K562 (cell line): ENCODE measurements around the gene OR2W3. TPM values are rescaled to one million over a fixed set of nuclear protein-coding genes. Genes with fewer than 3 reads are reported as not detected.

Source experiments
- ATAC-seq: fragments of 200-7000 bp; cut with Tn5 transposase; 3 replicates; pipeline ENCODE4 v1.9.1; 2020; ENCODE audit warnings: moderate library complexity
- BruUV-seq: library from RNA; stranded (reverse); fragments of 400-500 nt; replicated peaks from 2 replicates; lab custom pipeline; 2021; lab: Mats Ljungman, UMichigan
- CTCF ChIA-PET: fragments of 300-600 bp; formaldehyde crosslinking; extraction: SDS; loops from one replicate; lab custom pipeline; 2021; ENCODE audit warnings: low intra/inter-chr PET ratio; lab: Yijun Ruan, JAX
- POLR2A ChIA-PET: fragments of 300-600, 350-650 bp; sonication (Branson Sonifier 250); formaldehyde crosslinking; extraction: SDS; loops from one replicate; lab custom pipeline; 2021; ENCODE audit warnings: antibody characterized with exemption, inconsistent platforms; lab: Yijun Ruan, JAX
- DNase-seq, 4 experiments: peaks; one replicate each; pipeline versions ENCODE4 v3.0.0 to v3.0.0-alpha.2; 2011 to 2018; ENCODE audit warnings: low spot score in 3 of 4, mixed read lengths in 3 of 4; ENCODE audit errors: extremely low read depth in 1 of 4
- FAIRE-seq: peaks from 2 replicates; lab custom pipeline; 2011; peaks lifted over from hg19 to GRCh38; lab: Jason Lieb, UNC
- H2AFZ ChIP-seq: 2 replicates; pipeline ENCODE4 v1.6.0; 2011; ENCODE audit warnings: low read depth, low read length, control low read depth, inconsistent platforms
- H3K27ac ChIP-seq: fragments of 200-600 bp; 3 replicates; pipeline ENCODE4 v1.8.0; 2011; ENCODE audit warnings: low read depth, mild to moderate bottlenecking, control low read depth, inconsistent platforms, low read length, moderate library complexity, mixed read lengths; ENCODE audit errors: extremely low read depth
- H3K27me3 ChIP-seq, 2 experiments: fragments of 300-600 bp in 1 of 2; 2 replicates in 1 of 2; 3 replicates in 1 of 2; pipeline versions ENCODE4 v1.6.0 to v1.8.0; 2011; ENCODE audit warnings: inconsistent platforms in 2 of 2, low read length in 2 of 2, mild to moderate bottlenecking in 1 of 2, mixed read lengths in 1 of 2, moderate library complexity in 1 of 2; ENCODE audit not compliant: control insufficient read depth in 2 of 2, insufficient read depth in 2 of 2
- H3K36me3 ChIP-seq: fragments of 300-600 bp; 3 replicates; pipeline ENCODE4 v1.8.0; 2011; ENCODE audit warnings: mild to moderate bottlenecking, low read length, inconsistent platforms; ENCODE audit not compliant: control insufficient read depth, insufficient read depth
- H3K4me1 ChIP-seq, 2 experiments: fragments of 200-600 bp in 1 of 2; replicated peaks in 1 of 2; 2 replicates in 1 of 2; 3 replicates in 1 of 2; pipeline versions ENCODE4 v1.5.1 to v1.8.0; 2011; ENCODE audit warnings: inconsistent platforms in 2 of 2, low read length in 2 of 2, mild to moderate bottlenecking in 1 of 2, mixed read lengths in 1 of 2, moderate library complexity in 1 of 2; ENCODE audit not compliant: control insufficient read depth in 2 of 2, insufficient read depth in 2 of 2
- H3K4me2 ChIP-seq: 2 replicates; pipeline ENCODE4 v1.6.1; 2011; ENCODE audit warnings: low read length, control low read depth, inconsistent platforms, mixed read lengths; ENCODE audit not compliant: insufficient read depth
- H3K4me3 ChIP-seq: fragments of 200-600 bp; sonication (generic), shearing (Covaris generic); 2 replicates; pipeline ENCODE4 v1.5.1; 2016; ENCODE audit warnings: control low read depth, inconsistent platforms
- H3K79me2 ChIP-seq: fragments of 200-600 bp; 3 replicates; pipeline ENCODE4 v1.8.0; 2011; ENCODE audit warnings: low read length, inconsistent platforms; ENCODE audit not compliant: control insufficient read depth, insufficient read depth
- H3K9ac ChIP-seq, 2 experiments: 2 replicates each; pipeline versions ENCODE4 v1.6.0 to v1.6.1; 2011; ENCODE audit warnings: low read depth in 2 of 2, low read length in 2 of 2, control low read depth in 1 of 2, inconsistent platforms in 1 of 2, mild to moderate bottlenecking in 1 of 2, mixed read lengths in 1 of 2; ENCODE audit not compliant: insufficient read depth in 1 of 2
- H3K9me1 ChIP-seq: one replicate; pipeline ENCODE4 v1.6.0; 2011; ENCODE audit warnings: inconsistent platforms, mild to moderate bottlenecking, low read length, moderate library complexity; ENCODE audit not compliant: control insufficient read depth, insufficient read depth
- H3K9me3 ChIP-seq: replicated peaks from 2 replicates; pipeline ENCODE4 v1.5.1; 2011; ENCODE audit warnings: low read depth, low read length, inconsistent platforms; ENCODE audit not compliant: control insufficient read depth, insufficient read depth
- H4K20me1 ChIP-seq: replicated peaks from 2 replicates; pipeline ENCODE4 v1.6.1; 2011; ENCODE audit warnings: low read length, inconsistent platforms, mixed read lengths; ENCODE audit not compliant: control insufficient read depth, insufficient read depth
- NONO ChIP-seq, 2 experiments: fragments of 200-400 bp in 1 of 2; fragments of 450-650 bp in 1 of 2; formaldehyde crosslinking in 1 of 2; IDR thresholded peaks; 2 replicates each; pipeline ENCODE4 v1.6.1; 2017; ENCODE audit warnings: low read depth in 2 of 2, mild to moderate bottlenecking in 2 of 2, moderate library complexity in 2 of 2, low read length in 1 of 2
- POLR2B ChIP-seq: fragments of 450-650 bp; IDR thresholded peaks from 2 replicates; pipeline ENCODE4 v1.6.1; 2018; ENCODE audit warnings: low read depth; ENCODE audit not compliant: partially characterized antibody
- ZNF408 ChIP-seq: fragments of 250-450 bp; sonication (Bioruptor Pico); IDR thresholded peaks from 2 replicates; pipeline ENCODE4 v1.4.0; 2020; ENCODE audit warnings: low read depth, mild to moderate bottlenecking, moderate library complexity
- ZNF717 ChIP-seq: fragments of 250-450 bp; sonication (Bioruptor Pico); IDR thresholded peaks from 2 replicates; pipeline ENCODE4 v1.5.0; 2021
- WGBS: fragments of 100-300 bp; shearing (Covaris generic); methylation state at CpG from one replicate; pipeline ENCODE4 v1.1.6; 2016; ENCODE audit warnings: low coverage, mixed read lengths; ENCODE audit not compliant: insufficient coverage; ENCODE audit errors: missing lambda C conversion rate; 5-methylcytosine and 5-hydroxymethylcytosine counted together
- in situ Hi-C: fragments of 300-500 bp; cut with MboI; formaldehyde crosslinking; loops from 4 replicates; pipeline ENCODE4 v1.15.0; 2018; ENCODE audit warnings: inconsistent platforms, mixed read lengths
- intact Hi-C: fragments of 100-400 bp; cut with micrococcal nuclease; formaldehyde crosslinking; loops from 2 replicates; pipeline ENCODE4 v1.14.2; 2022
- polyA plus RNA-seq, 8 experiments: library from polyadenylated mRNA; depleted of rRNA in 4 of 8; stranded (reverse) in 5 of 8; unstranded in 3 of 8; fragments of >200 nt; fragmentation: Nextera tagmentation in 2 of 8; fragmentation: Illumina TruSeq in 1 of 8; extraction: Ambion mirVana in 2 of 8; extraction: Trizol in 1 of 8; gene quantifications; 2 replicates each; pipeline versions ENCODE4 v1.2.1 to v1.2.3, GENCODE V29; 2011 to 2014; ENCODE audit warnings: inconsistent platforms in 1 of 8, missing spikeins in 1 of 8
- total RNA-seq, 7 experiments: library from RNA; depleted of rRNA in 6 of 7; stranded (reverse); fragments of >200 nt in 6 of 7; fragmentation: Illumina TruSeq in 2 of 7; extraction: Trizol in 2 of 7; gene quantifications; 2 replicates each; pipeline versions ENCODE4 v1.2.1 to v1.2.3, GENCODE V29; 2011 to 2021; ENCODE audit warnings: low replicate concordance in 1 of 7
- TF ChIP-seq, protein P1 (sequence below), 2 experiments: fragments of 450-650 bp in 1 of 2; sonication (generic) in 1 of 2; formaldehyde crosslinking in 1 of 2; IDR thresholded peaks; 2 replicates each; pipeline versions ENCODE4 v1.7.1 to v1.9.0; 2016 to 2022; ENCODE audit warnings: inconsistent platforms in 1 of 2, mild to moderate bottlenecking in 1 of 2, missing genetic modification reagents in 1 of 2

The OR2W3 gene
- total and polyA plus RNA-seq, 9 of the 15 experiments (the other 6 are each of a cell fraction or from before 2014, with no cell fraction given) = 0.67 to 7.6 (median 3.7) TPM

DNA sequence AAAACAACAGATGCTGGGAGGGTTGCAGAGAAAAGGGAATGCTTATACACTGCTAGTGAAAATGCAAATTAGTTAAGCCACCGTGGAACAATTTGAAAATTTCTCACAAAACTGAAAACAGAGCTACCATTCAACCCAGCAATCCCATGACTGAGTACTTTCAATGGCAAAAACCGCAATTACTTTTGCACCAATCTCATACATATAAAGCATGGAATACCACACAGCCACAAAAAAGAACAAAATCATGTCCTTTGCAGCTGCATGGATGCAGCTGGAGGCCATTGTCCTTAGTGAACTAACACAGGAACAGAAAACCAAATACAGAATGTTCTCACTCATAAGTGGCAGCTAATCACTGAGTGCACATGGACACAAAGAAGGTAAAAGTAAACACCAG lies 18.4 kb downstream of the OR2W3 start:
- in situ Hi-C loops (no loop called here), intact Hi-C loops (no loop called here)
- Histone ChIP-seq H3K4me2 (no peak overlapping the region), H3K9me1 (no peaks in the 10 kb centered on the region), H3K4me1 (no peaks in the 10 kb centered on the region; a peak in 1 of 5 replicates), H3K79me2 (no peaks in the 10 kb centered on the region), H4K20me1 (no peaks in the 10 kb centered on the region)
- POLR2A ChIA-PET = no interaction called here
- TF ChIP-seq ZNF408 (CRISPR knock-in tag) = no peak
- no peak for TF ChIP-seq POLR2B
- TF ChIP-seq ZNF717 (CRISPR knock-in tag) = no peak
- TF ChIP-seq, protein P1, sequence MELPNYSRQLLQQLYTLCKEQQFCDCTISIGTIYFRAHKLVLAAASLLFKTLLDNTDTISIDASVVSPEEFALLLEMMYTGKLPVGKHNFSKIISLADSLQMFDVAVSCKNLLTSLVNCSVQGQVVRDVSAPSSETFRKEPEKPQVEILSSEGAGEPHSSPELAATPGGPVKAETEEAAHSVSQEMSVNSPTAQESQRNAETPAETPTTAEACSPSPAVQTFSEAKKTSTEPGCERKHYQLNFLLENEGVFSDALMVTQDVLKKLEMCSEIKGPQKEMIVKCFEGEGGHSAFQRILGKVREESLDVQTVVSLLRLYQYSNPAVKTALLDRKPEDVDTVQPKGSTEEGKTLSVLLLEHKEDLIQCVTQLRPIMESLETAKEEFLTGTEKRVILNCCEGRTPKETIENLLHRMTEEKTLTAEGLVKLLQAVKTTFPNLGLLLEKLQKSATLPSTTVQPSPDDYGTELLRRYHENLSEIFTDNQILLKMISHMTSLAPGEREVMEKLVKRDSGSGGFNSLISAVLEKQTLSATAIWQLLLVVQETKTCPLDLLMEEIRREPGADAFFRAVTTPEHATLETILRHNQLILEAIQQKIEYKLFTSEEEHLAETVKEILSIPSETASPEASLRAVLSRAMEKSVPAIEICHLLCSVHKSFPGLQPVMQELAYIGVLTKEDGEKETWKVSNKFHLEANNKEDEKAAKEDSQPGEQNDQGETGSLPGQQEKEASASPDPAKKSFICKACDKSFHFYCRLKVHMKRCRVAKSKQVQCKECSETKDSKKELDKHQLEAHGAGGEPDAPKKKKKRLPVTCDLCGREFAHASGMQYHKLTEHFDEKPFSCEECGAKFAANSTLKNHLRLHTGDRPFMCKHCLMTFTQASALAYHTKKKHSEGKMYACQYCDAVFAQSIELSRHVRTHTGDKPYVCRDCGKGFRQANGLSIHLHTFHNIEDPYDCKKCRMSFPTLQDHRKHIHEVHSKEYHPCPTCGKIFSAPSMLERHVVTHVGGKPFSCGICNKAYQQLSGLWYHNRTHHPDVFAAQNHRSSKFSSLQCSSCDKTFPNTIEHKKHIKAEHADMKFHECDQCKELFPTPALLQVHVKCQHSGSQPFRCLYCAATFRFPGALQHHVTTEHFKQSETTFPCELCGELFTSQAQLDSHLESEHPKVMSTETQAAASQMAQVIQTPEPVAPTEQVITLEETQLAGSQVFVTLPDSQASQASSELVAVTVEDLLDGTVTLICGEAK (IDR thresholded peaks at IDR 0.05) = 0 out of 2 replicates have a peak, but pooled peaks have one; percentile 16
- TF ChIP-seq, protein P1 (CRISPR knock-in tag; IDR thresholded peaks at IDR 0.05) = no peak
- TF ChIP-seq NONO (IDR thresholded peaks at IDR 0.05; ENCODE audit: low read depth in 2 of 2, low read length in 1 of 2) = no peak
- TF ChIP-seq, all 486 proteins: peak for 1
- Histone ChIP-seq H2AFZ (no peak overlapping the region), H3K27me3 (no peaks in the 10 kb centered on the region), H3K9ac (no peak overlapping the region), H3K27ac (no peak overlapping the region), H3K9me3 (no peaks in the 10 kb centered on the region; the same call in 1 of the 2 replicates), H3K4me3 (no peak overlapping the region), H3K36me3 (no peaks in the 10 kb centered on the region)
- no TSS peak for BruUV-seq
- FAIRE-seq = no peak
- ATAC-seq = no peak
- WGBS = 0% methylated on average over 2 of the region's 2 CpGs
- CTCF ChIA-PET = interaction anchor here (0.9 to 1.1 kb wide), 2 partner anchors 14 to 80 kb away, joined by 3 read pairs; no protein-coding TSS in a partner anchor
- no peak for DNase-seq
